Measurements from ENCODE around the gene UVRAG. TPM values are rescaled to one million over a fixed set of nuclear protein-coding genes. Genes with fewer than 3 reads are reported as not detected.

The UVRAG gene
- total RNA-seq, 1 donor, result 28.2 TPM

DNA sequence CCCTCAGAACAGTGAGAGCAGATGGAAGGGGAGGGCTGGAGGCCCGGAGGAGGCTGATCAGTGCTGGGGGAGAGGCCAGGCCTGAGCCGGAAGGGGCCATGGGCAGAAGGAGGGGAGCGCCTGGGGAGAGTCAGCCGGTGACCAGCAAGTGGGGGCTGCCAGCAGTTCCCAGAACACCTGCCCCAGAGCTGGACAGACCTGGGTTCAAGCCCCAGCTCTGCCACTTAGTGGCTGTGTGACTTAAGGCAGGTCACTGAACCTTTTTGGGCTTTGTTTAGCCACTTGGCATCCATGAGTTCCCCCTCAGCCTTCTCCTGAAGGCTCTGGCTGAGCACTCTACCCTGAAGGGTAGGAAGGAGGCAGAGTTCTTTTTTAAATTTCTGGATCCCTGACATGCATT, 373.9 kb downstream of the UVRAG start:
- no peak for TF ChIP-seq CTCF (IDR thresholded peaks at IDR 0.05; ENCODE audit: extremely low read depth, low read depth, low read length)
- Histone ChIP-seq H3K9me3 (ENCODE audit: low read depth, low read length) (no peaks in the 10 kb centered on the region), H3K27me3 (ENCODE audit: insufficient read depth, low read length) (peaks cover under 1% of the 10 kb centered on the region)

GRCh38 chr11:76189682-76190081, 374.7 kb downstream of the UVRAG start:
- no peak overlapping the region for H3K27ac ChIP-seq (ENCODE audit: low read depth, low read length)
- no peaks in the 10 kb centered on the region for H3K79me2 ChIP-seq (ENCODE audit: insufficient read depth, low read length)
- no peak overlapping the region for H3K4me3 ChIP-seq (ENCODE audit: insufficient read depth, low read length)
- H3K4me1 ChIP-seq (ENCODE audit: insufficient read depth, low read length), result no peaks in the 10 kb centered on the region
- H4K20me1 ChIP-seq (ENCODE audit: insufficient read depth, low read length), result no peaks in the 10 kb centered on the region
- no peak overlapping the region for H2AFZ ChIP-seq (ENCODE audit: low read length)
- TF ChIP-seq CTCF (IDR thresholded peaks at IDR 0.05; ENCODE audit: extremely low read depth, low read depth, low read length), result no peak
- DNase-seq (ENCODE audit: insufficient read length, low spot score, missing footprints), result no peak
- peaks cover 2% of the 10 kb centered on the region for H3K27me3 ChIP-seq (ENCODE audit: insufficient read depth, low read length)
- H3K4me2 ChIP-seq (ENCODE audit: insufficient read depth, low read length), result no peak overlapping the region
- no peaks in the 10 kb centered on the region for H3K36me3 ChIP-seq (ENCODE audit: insufficient read depth, low read length)
- H3K9me3 ChIP-seq (ENCODE audit: low read depth, low read length), result no peaks in the 10 kb centered on the region

More for the DNA sequence above, 373.9 kb downstream of the UVRAG start:
- H3K36me3 ChIP-seq (ENCODE audit: insufficient read depth, low read length), result no peaks in the 10 kb centered on the region
- no peaks in the 10 kb centered on the region for H3K4me1 ChIP-seq (ENCODE audit: insufficient read depth, low read length)
- no peak overlapping the region for H3K27ac ChIP-seq (ENCODE audit: low read depth, low read length)
- H4K20me1 ChIP-seq (ENCODE audit: insufficient read depth, low read length), result no peaks in the 10 kb centered on the region
- no peak for DNase-seq (ENCODE audit: insufficient read length, low spot score, missing footprints)
- no peaks in the 10 kb centered on the region for H3K79me2 ChIP-seq (ENCODE audit: insufficient read depth, low read length)
- no peak overlapping the region for H3K4me2 ChIP-seq (ENCODE audit: insufficient read depth, low read length)
- no peak overlapping the region for H2AFZ ChIP-seq (ENCODE audit: low read length)
- H3K4me3 ChIP-seq (ENCODE audit: insufficient read depth, low read length), result no peak overlapping the region

DNA sequence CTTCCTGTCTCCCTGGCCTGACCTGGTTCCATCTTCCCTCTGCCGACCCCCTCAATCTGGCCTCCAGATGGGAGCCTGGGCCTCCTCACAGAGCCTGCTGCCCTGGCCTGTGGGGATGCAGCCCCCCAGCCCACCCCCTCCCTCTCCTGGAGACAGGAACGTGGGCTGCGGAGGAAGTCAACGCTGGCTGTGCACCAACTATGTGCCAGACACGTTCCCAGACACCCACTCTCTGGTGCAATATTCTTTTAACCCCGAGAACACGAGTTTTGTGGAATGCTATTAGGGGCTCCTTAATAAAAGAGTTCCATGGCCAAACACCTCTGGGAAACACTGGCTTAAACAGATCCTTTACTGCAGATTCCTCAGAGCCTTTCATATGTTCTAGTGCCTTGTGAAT, 375.4 kb downstream of the UVRAG start:
- no peak for TF ChIP-seq CTCF (IDR thresholded peaks at IDR 0.05; ENCODE audit: extremely low read depth, low read depth, low read length)
- Histone ChIP-seq H4K20me1 (ENCODE audit: insufficient read depth, low read length) (no peaks in the 10 kb centered on the region), H3K4me3 (ENCODE audit: insufficient read depth, low read length) (no peak overlapping the region), H3K79me2 (ENCODE audit: insufficient read depth, low read length) (no peaks in the 10 kb centered on the region), H3K27ac (ENCODE audit: low read depth, low read length) (no peak overlapping the region), H3K36me3 (ENCODE audit: insufficient read depth, low read length) (no peaks in the 10 kb centered on the region), H3K9me3 (ENCODE audit: low read depth, low read length) (no peaks in the 10 kb centered on the region), H3K27me3 (ENCODE audit: insufficient read depth, low read length) (peaks cover 2% of the 10 kb centered on the region), H2AFZ (ENCODE audit: low read length) (no peak overlapping the region), H3K4me1 (ENCODE audit: insufficient read depth, low read length) (no peaks in the 10 kb centered on the region), H3K4me2 (ENCODE audit: insufficient read depth, low read length) (no peak overlapping the region)
- DNase-seq (ENCODE audit: insufficient read length, low spot score, missing footprints), result no peak

Small RNA genes within 50 kb of the gene (small RNA-seq; reads per million reads assigned to genes)
- gene RF00019, result not detected
- gene RNA5SP344, result not detected

Other genes with a start within 250 kb of the UVRAG start
- 0.72 and 1.5 TPM in 2 replicates for gene MAP6, start 146.2 kb upstream of the UVRAG start, total RNA-seq
- gene MOGAT2, start 97.4 kb upstream of the UVRAG start, total RNA-seq, result not detected in 2 replicates
- gene DGAT2, start 46.4 kb upstream of the UVRAG start, total RNA-seq, result 2.9 and 3.6 TPM in 2 replicates

Data from osteoblast (primary cell).